ENCODE measurements around the gene BLTP1. TPM values are rescaled to one million over a fixed set of nuclear protein-coding genes. Genes with fewer than 3 reads are reported as not detected.
"Not testable (repeated sequence)": the region's sequence is repeated elsewhere in the genome, so short reads cannot be mapped to it uniquely, and the experiment has no call there.

The BLTP1 gene, protein sequence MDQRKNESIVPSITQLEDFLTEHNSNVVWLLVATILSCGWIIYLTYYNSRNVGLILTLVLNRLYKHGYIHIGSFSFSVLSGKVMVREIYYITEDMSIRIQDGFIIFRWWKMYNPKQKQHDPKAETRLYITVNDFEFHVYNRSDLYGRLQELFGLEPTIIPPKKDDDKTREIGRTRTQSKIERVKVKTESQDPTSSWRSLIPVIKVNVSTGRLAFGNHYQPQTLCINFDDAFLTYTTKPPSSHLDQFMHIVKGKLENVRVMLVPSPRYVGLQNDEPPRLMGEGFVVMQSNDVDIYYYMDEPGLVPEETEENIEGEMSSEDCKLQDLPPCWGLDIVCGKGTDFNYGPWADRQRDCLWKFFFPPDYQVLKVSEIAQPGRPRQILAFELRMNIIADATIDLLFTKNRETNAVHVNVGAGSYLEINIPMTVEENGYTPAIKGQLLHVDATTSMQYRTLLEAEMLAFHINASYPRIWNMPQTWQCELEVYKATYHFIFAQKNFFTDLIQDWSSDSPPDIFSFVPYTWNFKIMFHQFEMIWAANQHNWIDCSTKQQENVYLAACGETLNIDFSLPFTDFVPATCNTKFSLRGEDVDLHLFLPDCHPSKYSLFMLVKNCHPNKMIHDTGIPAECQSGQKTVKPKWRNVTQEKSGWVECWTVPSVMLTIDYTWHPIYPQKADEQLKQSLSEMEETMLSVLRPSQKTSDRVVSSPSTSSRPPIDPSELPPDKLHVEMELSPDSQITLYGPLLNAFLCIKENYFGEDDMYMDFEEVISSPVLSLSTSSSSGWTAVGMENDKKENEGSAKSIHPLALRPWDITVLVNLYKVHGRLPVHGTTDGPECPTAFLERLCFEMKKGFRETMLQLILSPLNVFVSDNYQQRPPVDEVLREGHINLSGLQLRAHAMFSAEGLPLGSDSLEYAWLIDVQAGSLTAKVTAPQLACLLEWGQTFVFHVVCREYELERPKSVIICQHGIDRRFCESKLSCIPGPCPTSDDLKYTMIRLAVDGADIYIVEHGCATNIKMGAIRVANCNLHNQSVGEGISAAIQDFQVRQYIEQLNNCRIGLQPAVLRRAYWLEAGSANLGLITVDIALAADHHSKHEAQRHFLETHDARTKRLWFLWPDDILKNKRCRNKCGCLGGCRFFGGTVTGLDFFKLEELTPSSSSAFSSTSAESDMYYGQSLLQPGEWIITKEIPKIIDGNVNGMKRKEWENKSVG (N-terminal part only)
- total RNA-seq: 10 to 100 TPM; 39.2 to 45.3 TPM

DNA sequence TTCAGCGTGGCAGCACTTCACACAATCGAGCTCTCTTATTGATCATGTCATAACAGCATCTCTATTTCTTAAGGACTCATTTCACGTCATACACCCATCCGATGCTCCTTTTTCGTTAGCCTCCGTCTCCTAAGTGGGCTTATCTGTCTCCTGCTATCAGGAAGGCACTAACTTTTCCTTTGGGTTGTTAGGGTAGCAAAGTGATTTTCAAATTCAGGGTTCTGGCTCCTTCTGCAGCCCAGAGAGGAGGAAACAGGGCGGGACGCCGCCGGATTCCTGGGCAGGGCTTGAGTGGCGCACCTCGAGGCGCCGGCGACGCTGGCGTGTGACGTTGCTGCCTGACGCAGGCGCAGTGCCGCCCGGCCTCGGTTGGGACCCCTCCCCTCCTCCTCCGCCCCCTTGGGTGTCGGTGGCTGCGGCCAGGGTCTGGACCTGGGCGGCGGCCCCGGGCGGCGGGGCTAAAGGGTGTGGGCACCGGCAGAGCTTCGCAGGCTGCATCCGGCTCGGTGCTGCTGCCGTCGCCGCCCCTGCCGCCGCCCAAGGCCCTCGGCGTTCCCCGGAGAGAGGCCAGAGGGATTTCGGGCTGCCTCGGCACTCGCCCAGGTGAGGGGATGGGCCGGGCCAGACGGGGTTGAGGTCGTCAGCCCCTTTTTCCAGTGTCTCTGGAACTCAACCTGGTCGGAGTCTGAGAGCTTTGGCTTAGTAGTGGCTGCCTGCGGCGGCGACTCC is at the start of gene BLTP1:
Gene BLTP1 (plus strand): TSS at position 350 of the 729 bp plus-strand sequence. CDS start 18,317 bp downstream, outside the sequence.
- ChIA-PET CTCF (interaction anchor here (1.0 to 1.5 kb wide), 6 partner anchors 10 to 252 kb away, joined by 3 to 4 read pairs (median 4); no protein-coding TSS in a partner anchor), POLR2A (interaction anchor here (0.8 to 2.3 kb wide), 7 partner anchors 10 to 353 kb away, joined by 3 to 14 read pairs (median 4); no protein-coding TSS in a partner anchor)
- peak within 1 kb of the TSS; percentile 85 for H3K27ac Mint-ChIP-seq
- peak; percentile 89 for DNase-seq
- no peaks in the 10 kb centered on the region for H3K27me3 Mint-ChIP-seq
- peaks cover 32% of the 10 kb centered on the region for H3K36me3 Mint-ChIP-seq (ENCODE audit: low read depth)
- H3K9me3 Mint-ChIP-seq: no peaks in the 10 kb centered on the region
- peaks cover 53% of the 10 kb centered on the region for H3K4me1 Mint-ChIP-seq
- peak within 1 kb of the TSS; percentile 80 for H3K4me3 Mint-ChIP-seq

DNA sequence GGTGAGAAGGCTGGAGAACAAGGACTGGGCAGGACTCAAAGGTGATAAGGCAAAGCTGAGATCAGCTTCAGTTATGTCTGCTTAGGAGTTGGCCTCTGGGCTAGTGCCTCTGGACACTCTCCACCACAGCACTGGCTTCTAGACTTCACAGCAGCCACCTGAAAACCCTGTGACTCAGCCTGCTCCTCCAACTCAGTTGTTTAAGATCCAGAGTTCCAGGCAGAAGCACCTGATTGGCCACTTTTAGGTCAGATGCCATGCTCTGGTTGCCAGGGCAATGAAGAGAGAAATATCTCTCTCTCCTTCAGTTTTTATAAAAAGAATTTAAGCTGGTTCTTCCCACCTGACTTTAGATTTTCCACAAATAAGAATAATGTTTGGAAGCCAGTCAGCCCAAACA is 47.9 kb upstream of the BLTP1 start:
- no peak overlapping the region for H3K27ac Mint-ChIP-seq
- ChIA-PET CTCF (no interaction called here), POLR2A (no interaction called here)
- no peaks in the 10 kb centered on the region for H3K9me3 Mint-ChIP-seq
- H3K4me3 Mint-ChIP-seq: no peak overlapping the region
- peaks cover 5% of the 10 kb centered on the region for H3K4me1 Mint-ChIP-seq
- no peaks in the 10 kb centered on the region for H3K27me3 Mint-ChIP-seq
- no peak for DNase-seq
- no peaks in the 10 kb centered on the region for H3K36me3 Mint-ChIP-seq (ENCODE audit: low read depth)

DNA sequence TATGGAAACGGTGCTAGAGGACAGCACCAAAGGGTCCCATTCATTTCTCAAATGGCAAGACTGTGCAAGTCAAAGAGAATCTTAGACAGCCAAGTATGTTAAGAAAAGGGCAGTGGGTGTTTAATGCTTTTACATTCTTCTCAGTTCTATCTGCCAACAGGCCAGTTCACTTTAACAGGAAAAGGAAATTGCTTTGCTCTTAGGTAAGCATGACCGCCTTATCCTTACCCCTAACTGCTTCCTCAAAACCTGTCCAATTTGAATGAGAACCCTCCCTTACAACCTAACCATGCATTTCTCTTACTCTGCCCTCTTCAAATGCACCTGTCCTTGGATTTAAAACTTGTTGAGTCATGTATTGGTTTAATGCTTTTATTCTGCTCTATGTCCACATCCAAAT is 44.5 kb upstream of the BLTP1 start:
- Mint-ChIP-seq H3K27ac (no peak overlapping the region), H3K36me3 (ENCODE audit: low read depth) (no peaks in the 10 kb centered on the region), H3K9me3 (no peaks in the 10 kb centered on the region), H3K4me3 (no peak overlapping the region), H3K27me3 (no peaks in the 10 kb centered on the region), H3K4me1 (peaks cover 5% of the 10 kb centered on the region)
- POLR2A ChIA-PET: no interaction called here
- CTCF ChIA-PET: no interaction called here
- no peak for DNase-seq

DNA sequence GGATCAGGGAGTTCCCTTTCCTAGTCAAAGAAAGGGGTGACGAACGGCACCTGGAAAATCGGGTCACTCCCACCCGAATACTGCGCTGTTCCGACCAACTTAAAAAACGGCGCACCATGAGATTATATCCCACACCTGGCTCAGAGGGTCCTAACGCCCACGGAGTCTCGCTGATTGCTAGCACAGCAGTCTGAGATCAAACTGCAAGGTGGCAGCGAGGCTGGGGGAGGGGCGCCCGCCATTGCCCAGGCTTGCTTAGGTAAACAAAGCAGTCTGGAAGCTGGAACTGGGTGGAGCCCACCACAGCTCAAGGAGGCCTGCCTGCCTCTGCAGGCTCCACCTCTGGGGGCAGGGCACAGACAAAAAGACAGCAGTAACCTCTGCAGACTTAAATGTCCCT is 41.8 kb upstream of the BLTP1 start:
- H3K27me3 Mint-ChIP-seq; DNase-seq; H3K36me3 Mint-ChIP-seq (ENCODE audit: low read depth); POLR2A ChIA-PET; H3K27ac Mint-ChIP-seq; CTCF ChIA-PET; H3K4me3 Mint-ChIP-seq; H3K4me1 Mint-ChIP-seq; H3K9me3 Mint-ChIP-seq: not testable (repeated sequence)

DNA sequence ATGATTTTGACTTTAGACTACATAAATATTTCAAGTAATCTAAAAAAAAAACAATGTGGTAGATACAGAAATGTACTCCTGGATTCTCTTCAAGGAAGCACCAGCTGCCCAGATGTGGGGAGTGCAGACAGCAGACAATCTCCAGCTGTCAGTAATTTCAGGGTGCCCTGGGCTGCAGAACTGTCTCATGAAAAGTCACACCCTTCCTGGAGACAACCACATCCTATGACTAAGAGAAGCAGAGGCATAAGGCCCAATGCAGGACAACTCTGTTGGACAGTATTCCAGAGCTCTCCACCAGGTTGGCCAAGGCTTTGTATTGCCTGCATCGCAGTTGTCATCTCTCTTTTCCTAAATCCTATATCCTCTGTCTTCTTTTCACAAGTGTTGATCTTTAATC is 34.4 kb upstream of the BLTP1 start:
- peak overlapping the region; percentile 57 for H3K27ac Mint-ChIP-seq
- H3K27me3 Mint-ChIP-seq: no peaks in the 10 kb centered on the region
- peak; percentile 51 for DNase-seq
- no peak overlapping the region for H3K4me3 Mint-ChIP-seq
- CTCF ChIA-PET: interaction anchor here (0.6 to 1.6 kb wide), 3 partner anchors 13 to 260 kb away, joined by 3 to 8 read pairs (median 4); partner anchors contain the start of gene BLTP1
- H3K9me3 Mint-ChIP-seq: peaks cover 21% of the 10 kb centered on the region
- POLR2A ChIA-PET: interaction anchor here (1.3 to 3.7 kb wide), 2 partner anchors 11 to 35 kb away, joined by 7 to 19 read pairs; partner anchors contain the start of gene BLTP1
- peaks cover 25% of the 10 kb centered on the region for H3K4me1 Mint-ChIP-seq
- H3K36me3 Mint-ChIP-seq (ENCODE audit: low read depth): peaks cover 6% of the 10 kb centered on the region

DNA sequence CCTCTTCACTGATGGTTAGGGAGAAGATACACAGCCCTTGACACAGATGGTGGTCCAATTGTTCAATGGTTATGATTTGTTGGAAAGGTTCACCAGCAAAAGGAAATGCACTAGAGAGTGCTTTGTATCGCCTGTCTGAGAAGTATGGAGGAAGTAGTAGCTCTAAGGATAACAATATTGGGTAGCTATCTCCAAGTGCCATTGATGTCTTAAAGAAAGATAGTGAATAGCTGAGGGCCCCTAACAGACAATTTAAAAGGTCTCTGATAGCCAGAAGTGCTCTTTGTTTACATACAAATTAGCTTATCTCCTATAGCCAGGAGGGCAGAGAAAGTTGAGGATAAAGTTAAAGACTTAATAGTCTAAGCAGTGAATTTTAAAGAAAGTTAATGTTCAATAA is 33.9 kb upstream of the BLTP1 start:
- Mint-ChIP-seq H3K36me3 (ENCODE audit: low read depth) (peaks cover 9% of the 10 kb centered on the region), H3K4me1 (peaks cover 25% of the 10 kb centered on the region), H3K27ac (peak overlapping the region; percentile 57), H3K9me3 (peaks cover 21% of the 10 kb centered on the region), H3K27me3 (no peaks in the 10 kb centered on the region), H3K4me3 (no peak overlapping the region)
- CTCF ChIA-PET: interaction anchor here (0.6 to 1.6 kb wide), 3 partner anchors 13 to 261 kb away, joined by 3 to 8 read pairs (median 4); partner anchors contain the start of gene BLTP1
- DNase-seq: no peak
- POLR2A ChIA-PET: interaction anchor here (1.3 to 3.7 kb wide), 2 partner anchors 11 to 34 kb away, joined by 7 to 19 read pairs; partner anchors contain the start of gene BLTP1

DNA sequence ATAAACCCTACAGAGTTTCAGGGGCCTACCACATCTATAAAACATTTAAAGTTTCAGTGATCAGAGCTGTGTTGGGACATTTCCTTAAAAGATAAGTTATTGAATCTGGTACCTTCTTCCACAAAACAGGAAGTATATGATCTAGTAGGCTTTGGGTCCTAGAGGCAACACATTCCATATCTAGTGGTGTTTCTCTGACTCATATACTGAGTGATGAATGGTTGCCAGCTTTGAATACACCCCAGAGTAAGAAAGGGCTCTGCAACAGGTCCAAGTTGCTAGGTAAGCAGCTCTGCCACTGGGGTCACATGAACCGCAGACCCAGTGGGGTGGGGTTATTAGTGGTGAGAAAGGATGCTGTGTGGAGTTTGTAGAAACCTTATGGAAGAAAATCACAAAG is 32.4 kb upstream of the BLTP1 start:
- H3K27ac Mint-ChIP-seq: no peak overlapping the region

DNA sequence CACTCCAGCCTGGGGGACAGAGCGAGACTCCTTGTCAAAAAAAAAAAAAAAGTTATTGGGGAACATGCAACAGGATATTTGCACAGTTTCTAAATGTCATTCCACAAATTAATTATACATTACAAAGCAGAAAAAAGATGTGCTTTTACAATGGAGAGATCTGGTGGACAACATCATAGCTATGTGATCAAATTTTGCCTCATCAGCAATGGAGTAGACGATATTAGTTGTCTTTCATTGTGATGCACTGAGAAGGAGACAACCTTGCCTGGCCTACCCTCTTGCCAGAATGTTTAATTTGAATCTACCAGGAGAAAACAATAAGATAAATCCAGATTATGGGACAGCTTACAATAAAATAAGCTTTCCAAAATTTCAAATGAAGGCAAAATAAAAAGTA is 30.5 kb upstream of the BLTP1 start:
- ChIA-PET CTCF (no interaction called here), POLR2A (no interaction called here)
- Mint-ChIP-seq H3K4me3 (no peak overlapping the region), H3K36me3 (ENCODE audit: low read depth) (peaks cover 15% of the 10 kb centered on the region), H3K4me1 (peaks cover 23% of the 10 kb centered on the region), H3K9me3 (peaks cover 29% of the 10 kb centered on the region), H3K27me3 (no peaks in the 10 kb centered on the region), H3K27ac (no peak overlapping the region)
- no peak for DNase-seq

More for the DNA sequence above, 32.4 kb upstream of the BLTP1 start:
- H3K9me3 Mint-ChIP-seq: peaks cover 29% of the 10 kb centered on the region
- H3K27me3 Mint-ChIP-seq: no peaks in the 10 kb centered on the region
- DNase-seq: no peak
- CTCF ChIA-PET: no interaction called here
- peaks cover 25% of the 10 kb centered on the region for H3K4me1 Mint-ChIP-seq
- no peak overlapping the region for H3K4me3 Mint-ChIP-seq
- POLR2A ChIA-PET: interaction anchor here (3.7 kb wide), 1 partner anchor 9 kb away, joined by 19 read pairs; no protein-coding TSS in a partner anchor
- H3K36me3 Mint-ChIP-seq (ENCODE audit: low read depth): peaks cover 15% of the 10 kb centered on the region

DNA sequence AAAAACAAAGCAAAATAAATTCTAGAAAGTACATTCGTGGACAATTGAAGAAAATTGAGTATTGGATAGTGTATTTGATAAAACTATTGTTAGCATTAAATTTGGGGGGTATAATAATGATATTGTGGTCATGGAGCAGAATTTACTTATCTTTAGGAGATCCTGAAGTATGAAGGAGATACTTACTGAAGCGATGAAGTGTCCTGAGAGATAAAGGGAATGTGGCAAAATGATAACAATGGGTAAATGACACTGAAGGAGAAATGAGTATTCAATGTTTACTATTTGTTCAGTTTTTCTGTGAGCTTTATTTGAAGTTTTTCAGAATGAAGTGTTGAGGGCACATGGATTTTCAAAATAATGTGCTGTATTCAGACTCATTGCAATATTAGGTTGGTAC is 30.0 kb upstream of the BLTP1 start:
- no peak for DNase-seq
- H3K27me3 Mint-ChIP-seq: no peaks in the 10 kb centered on the region
- H3K9me3 Mint-ChIP-seq: peaks cover 29% of the 10 kb centered on the region
- no peak overlapping the region for H3K27ac Mint-ChIP-seq
- ChIA-PET POLR2A (no interaction called here), CTCF (no interaction called here)
- H3K36me3 Mint-ChIP-seq (ENCODE audit: low read depth): peaks cover 15% of the 10 kb centered on the region
- peaks cover 18% of the 10 kb centered on the region for H3K4me1 Mint-ChIP-seq
- H3K4me3 Mint-ChIP-seq: no peak overlapping the region

DNA sequence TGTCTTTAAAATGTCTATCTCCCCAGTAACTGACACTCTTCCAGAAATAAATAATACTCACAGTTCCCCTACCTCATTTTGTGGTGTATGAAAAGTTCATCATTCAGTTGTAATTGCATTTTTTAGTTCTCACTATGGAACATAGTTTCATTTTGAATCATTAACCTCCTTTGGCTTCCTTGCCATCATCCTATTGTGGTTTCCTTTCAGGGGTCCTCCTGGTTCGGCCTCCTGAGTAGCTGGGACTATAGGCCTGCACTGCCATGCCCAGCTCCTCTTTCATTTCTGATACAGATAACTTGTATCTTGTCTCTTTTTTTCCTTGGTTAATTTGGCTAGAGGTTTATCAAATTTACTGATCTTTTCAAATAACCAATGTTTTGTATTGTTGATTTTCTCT is 23.1 kb upstream of the BLTP1 start:
- ChIA-PET POLR2A (interaction anchor here (1.1 to 3.0 kb wide), 3 partner anchors 10 to 23 kb away, joined by 3 to 19 read pairs (median 5); partner anchors contain the start of gene BLTP1), CTCF (no interaction called here)
- H3K4me3 Mint-ChIP-seq: no peak overlapping the region
- peaks cover 42% of the 10 kb centered on the region for H3K4me1 Mint-ChIP-seq
- no peaks in the 10 kb centered on the region for H3K27me3 Mint-ChIP-seq
- H3K9me3 Mint-ChIP-seq: peaks cover 23% of the 10 kb centered on the region
- DNase-seq: no peak
- no peak overlapping the region for H3K27ac Mint-ChIP-seq
- H3K36me3 Mint-ChIP-seq (ENCODE audit: low read depth): peaks cover 27% of the 10 kb centered on the region

DNA sequence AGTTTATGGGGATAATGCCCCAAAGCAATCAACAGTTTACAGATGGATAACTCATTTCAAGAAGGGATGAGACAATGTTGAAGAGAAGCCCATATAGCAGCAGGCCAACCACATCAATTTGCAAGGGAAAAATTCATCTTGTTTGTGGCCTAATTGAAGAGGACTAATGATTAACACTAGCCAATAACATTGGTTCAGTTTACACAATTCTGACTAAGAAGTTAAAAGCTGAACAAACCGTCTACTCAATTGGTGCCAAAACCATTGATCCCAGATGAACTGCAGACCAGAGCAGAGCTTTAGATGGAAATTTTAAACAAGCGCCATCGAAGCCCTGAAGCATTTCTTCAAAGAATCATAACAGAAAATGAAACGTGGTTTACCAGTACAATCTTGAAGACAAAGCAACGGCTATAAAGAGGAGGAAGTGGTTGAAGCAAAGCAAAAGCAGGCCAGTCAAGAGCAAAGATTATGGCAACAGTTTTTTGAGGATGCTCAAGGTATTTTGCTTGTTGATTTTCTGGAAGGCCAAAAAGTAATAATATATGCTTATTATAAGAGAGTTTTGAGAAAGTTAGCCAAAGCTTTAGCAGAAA is 20.5 kb upstream of the BLTP1 start:
- DNase-seq: peak; percentile 17
- ChIA-PET CTCF (interaction anchor here (3.1 kb wide), 1 partner anchor 14 kb away, joined by 8 read pairs; no protein-coding TSS in a partner anchor), POLR2A (interaction anchor here (1.0 to 1.9 kb wide), 2 partner anchors 13 to 20 kb away, joined by 3 to 14 read pairs; partner anchors contain the start of gene BLTP1)
- H3K4me3 Mint-ChIP-seq: no peak overlapping the region
- H3K27me3 Mint-ChIP-seq: no peaks in the 10 kb centered on the region
- H3K36me3 Mint-ChIP-seq (ENCODE audit: low read depth): peaks cover 27% of the 10 kb centered on the region
- H3K4me1 Mint-ChIP-seq: peaks cover 42% of the 10 kb centered on the region
- peaks cover 20% of the 10 kb centered on the region for H3K9me3 Mint-ChIP-seq
- peak overlapping the region; percentile 79 for H3K27ac Mint-ChIP-seq

Data from activated CD4-positive, alpha-beta memory T cell treated with anti-CD3 and anti-CD28 coated beads, Interleukin-2, amount 10 ng/mL, durations not matched to agents 7 days and 5 days (primary cell).